Thoracic aorta (tissue), 2 donors: ENCODE measurements around the gene BORA. TPM values are rescaled to one million over a fixed set of nuclear protein-coding genes. Genes with fewer than 3 reads are reported as not detected.

ENCODE experiments used
- ATAC-seq: fragments of 150-250 bp; one replicate; pipeline ENCODE4 v1.8.0; 2017; ENCODE audit warnings: low read depth; ENCODE audit not compliant: insufficient number of reproducible peaks, low FRiP score
- DNase-seq: peaks from one replicate; pipeline ENCODE4 v3.0.0-alpha.2; 2020; ENCODE audit warnings: low spot score
- H3K27ac ChIP-seq, 2 donors: fragments of 200-600 bp; sonication (generic); 1 replicate in 1 of 2; 2 replicates in 1 of 2; pipeline ENCODE4 v1.5.1; 2016; ENCODE audit warnings: mild to moderate bottlenecking in 2 of 2, moderate library complexity in 2 of 2
- H3K27me3 ChIP-seq: fragments of 200-600 bp; sonication (generic); replicated peaks from 2 replicates; pipeline ENCODE4 v1.6.0; 2016; ENCODE audit warnings: mild to moderate bottlenecking; ENCODE audit not compliant: insufficient read depth
- H3K36me3 ChIP-seq: fragments of 200-600 bp; sonication (generic); one replicate; pipeline ENCODE4 v1.5.1; 2016
- H3K4me1 ChIP-seq, 2 donors: fragments of 200-600 bp; sonication (generic); 1 replicate in 1 of 2; 2 replicates in 1 of 2; pipeline versions ENCODE4 v1.5.1 to v1.6.0; 2016; ENCODE audit warnings: low read depth in 2 of 2, mild to moderate bottlenecking in 1 of 2; ENCODE audit not compliant: control insufficient read depth in 1 of 2
- H3K4me3 ChIP-seq: fragments of 200-600 bp; sonication (generic); 2 replicates; pipeline ENCODE4 v1.5.1; 2016; ENCODE audit warnings: mild to moderate bottlenecking
- H3K9me3 ChIP-seq: fragments of 200-600 bp; sonication (generic); 2 replicates; pipeline ENCODE4 v1.5.1; 2016
- total RNA-seq, 2 donors: library from RNA; depleted of rRNA; stranded (reverse); fragments of >200 nt; gene quantifications; one replicate each; pipeline versions ENCODE4 v1.1.0 to v1.2.3, GENCODE V29; 2016
- TF ChIP-seq, protein P1 (sequence below): fragments of 200-600 bp; sonication (generic); IDR thresholded peaks from one replicate; pipeline ENCODE4 v1.5.1; 2019; ENCODE audit warnings: antibody characterized with exemption

The BORA gene
- total RNA-seq = 1 to 10 TPM; 2.6 to 9.9 TPM

DNA sequence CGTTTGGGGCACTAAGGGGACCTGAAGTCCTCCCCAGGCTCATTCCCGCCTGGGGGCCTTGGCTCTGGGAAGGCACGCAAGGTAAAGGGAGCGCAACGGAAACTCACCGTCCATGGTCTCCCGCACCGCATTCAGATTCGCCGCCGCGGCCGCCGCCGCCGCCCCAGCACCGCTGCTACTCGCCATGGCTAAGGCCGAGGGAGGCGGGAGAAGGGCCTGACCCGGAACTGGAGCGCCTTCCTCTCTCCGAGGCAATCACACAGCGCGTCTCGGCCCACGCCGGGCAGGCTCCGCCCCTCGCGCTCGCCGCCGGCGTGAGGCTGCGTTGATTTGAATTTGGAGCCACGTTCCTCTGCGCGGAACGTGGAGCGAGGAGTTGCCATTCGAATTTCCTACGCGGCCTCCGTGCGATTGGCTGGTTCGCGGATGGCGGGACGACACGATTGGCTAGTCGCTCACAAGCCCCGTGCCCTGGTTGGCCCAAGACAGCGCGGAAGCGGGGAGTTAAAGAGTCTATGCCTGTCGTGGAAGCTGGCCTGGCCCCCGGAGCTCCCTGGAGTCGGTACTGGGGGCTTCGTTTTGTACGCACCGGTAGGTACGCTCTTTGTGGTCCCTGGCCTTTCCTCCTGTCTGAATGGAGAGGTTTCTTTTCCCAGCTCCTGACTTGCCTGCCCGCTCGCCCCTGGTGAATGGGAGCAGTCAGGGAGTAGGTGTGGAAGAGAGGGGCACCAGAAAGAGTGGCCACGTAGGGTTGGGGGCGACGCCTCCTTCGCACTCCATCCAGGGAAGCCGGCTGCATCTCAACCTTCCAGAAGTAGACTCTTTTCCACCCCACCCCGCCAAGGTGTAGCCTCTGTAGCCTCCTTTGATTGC, at the start of gene BORA, which contains the start of gene MZT1:
TSS of gene BORA (plus strand) at position 507 of the 873 bp plus-strand sequence. CDS start 1,018 bp downstream, outside the sequence.
TSS of gene MZT1 (minus strand) at position 213 of the 873 bp plus-strand sequence. CDS start at position 186, 27 bp downstream.
- Histone ChIP-seq H3K4me1 (peaks cover 15 to 18% of the 10 kb centered on the region in 2 donors), H3K27ac (peak within 1 kb of the TSS in 1 of 2 donors; percentile 38), H3K9me3 (no peaks in the 10 kb centered on the region), H3K36me3 (no peaks in the 10 kb centered on the region), H3K27me3 (no peaks in the 10 kb centered on the region), H3K4me3 (peak within 1 kb of the TSS; percentile 83)
- ATAC-seq (peak; percentile 90), DNase-seq (peak; percentile 81)
- TF ChIP-seq, protein P1, sequence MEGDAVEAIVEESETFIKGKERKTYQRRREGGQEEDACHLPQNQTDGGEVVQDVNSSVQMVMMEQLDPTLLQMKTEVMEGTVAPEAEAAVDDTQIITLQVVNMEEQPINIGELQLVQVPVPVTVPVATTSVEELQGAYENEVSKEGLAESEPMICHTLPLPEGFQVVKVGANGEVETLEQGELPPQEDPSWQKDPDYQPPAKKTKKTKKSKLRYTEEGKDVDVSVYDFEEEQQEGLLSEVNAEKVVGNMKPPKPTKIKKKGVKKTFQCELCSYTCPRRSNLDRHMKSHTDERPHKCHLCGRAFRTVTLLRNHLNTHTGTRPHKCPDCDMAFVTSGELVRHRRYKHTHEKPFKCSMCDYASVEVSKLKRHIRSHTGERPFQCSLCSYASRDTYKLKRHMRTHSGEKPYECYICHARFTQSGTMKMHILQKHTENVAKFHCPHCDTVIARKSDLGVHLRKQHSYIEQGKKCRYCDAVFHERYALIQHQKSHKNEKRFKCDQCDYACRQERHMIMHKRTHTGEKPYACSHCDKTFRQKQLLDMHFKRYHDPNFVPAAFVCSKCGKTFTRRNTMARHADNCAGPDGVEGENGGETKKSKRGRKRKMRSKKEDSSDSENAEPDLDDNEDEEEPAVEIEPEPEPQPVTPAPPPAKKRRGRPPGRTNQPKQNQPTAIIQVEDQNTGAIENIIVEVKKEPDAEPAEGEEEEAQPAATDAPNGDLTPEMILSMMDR = no peak

DNA sequence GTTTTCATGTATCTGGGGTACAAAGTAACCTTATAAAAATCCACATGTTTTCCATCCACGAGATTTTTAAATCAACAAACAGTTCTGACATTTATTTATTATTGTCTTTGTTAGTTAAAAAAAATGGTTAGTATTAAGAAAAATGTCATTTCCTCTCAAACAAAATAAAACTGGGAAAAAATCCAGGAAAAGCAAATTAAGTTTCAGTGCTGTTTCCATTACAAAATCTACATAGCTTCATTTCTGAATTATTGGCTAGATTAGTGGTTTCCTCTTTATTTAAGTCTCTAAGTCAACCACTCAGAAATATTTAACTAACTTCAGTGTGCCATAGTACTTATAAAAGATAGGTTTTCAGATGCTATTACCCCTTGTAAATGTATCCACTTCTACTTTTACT, 49.4 kb upstream of the BORA start:
- no peak overlapping the region for H3K4me3 ChIP-seq
- ATAC-seq (no peak), DNase-seq (no peak)
- H3K9me3 ChIP-seq = no peaks in the 10 kb centered on the region
- no peak overlapping the region for H3K27ac ChIP-seq
- no peaks in the 10 kb centered on the region for H3K36me3 ChIP-seq
- H3K27me3 ChIP-seq = no peaks in the 10 kb centered on the region
- no peaks in the 10 kb centered on the region for H3K4me1 ChIP-seq
- TF ChIP-seq, protein P1 = no peak

DNA sequence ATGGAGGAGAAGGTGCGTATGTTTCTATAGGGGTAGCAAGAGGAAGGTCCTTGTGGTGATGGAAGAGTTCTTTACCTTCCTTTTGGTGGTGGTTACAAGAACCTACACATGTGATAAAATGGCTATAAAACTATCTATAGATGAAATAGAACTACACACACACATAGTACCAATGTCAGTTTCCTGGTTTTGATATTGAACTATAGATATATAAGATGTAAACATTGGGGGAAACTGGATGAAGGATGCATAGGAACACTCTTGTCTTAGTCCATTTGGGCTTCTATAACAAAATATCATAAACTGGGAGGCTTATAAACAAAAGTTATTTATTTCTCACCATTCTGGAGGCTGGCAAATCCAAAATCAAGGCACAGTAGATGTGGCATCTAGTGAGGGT, 47.4 kb upstream of the BORA start:
- TF ChIP-seq, protein P1 = no peak
- Histone ChIP-seq H3K27ac (no peak overlapping the region), H3K4me1 (no peaks in the 10 kb centered on the region), H3K9me3 (no peaks in the 10 kb centered on the region), H3K36me3 (no peaks in the 10 kb centered on the region), H3K27me3 (no peaks in the 10 kb centered on the region), H3K4me3 (no peak overlapping the region)
- ATAC-seq = no peak
- DNase-seq = no peak

DNA sequence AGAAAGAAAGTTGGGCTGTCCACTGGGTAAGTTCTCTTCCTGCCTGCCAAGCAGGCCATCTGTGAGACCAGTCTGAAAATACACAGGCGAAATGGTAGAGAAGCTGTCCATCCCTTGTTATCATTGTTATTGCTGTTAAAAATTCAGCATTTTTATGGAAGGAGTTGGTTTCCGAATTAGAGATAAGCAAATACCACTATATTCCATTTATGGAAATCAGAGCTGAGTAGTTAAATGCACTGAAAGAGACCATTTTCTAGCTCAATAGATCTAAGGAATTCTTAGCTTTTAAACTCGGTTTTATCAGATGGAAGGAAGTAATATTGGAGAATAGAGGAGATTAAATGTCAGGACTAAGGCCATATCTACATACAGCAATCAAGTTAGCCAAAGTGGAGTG, 41.0 kb upstream of the BORA start:
- Histone ChIP-seq H3K27me3 (no peaks in the 10 kb centered on the region), H3K4me1 (peaks cover 0 to 9% of the 10 kb centered on the region in 2 donors), H3K9me3 (no peaks in the 10 kb centered on the region), H3K27ac (no peak overlapping the region), H3K36me3 (no peaks in the 10 kb centered on the region), H3K4me3 (no peak overlapping the region)
- TF ChIP-seq, protein P1 = no peak
- ATAC-seq = no peak
- no peak for DNase-seq

DNA sequence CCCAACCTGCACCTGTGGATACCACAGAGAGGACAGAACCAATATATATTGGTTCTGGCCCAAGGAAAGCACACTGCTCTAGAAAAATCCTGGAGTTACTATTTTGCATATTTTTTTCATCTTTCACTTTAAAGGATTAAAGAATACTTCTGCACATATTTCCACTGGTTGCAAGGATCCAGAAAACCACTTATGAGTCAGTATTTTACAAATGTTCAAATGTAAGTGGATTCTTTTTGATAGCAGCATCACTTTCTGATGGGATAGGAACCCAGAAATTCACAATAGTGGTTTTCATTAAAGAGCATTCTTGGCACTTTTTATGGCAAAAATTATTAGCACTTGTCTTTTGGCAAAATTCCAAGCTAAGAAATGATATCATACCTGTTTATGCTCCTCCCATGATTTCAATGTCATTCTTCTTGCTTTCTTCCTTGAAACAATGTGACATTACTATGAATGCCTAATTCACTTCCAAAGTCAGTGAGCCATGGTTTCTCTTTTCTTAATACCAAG, 38.5 kb upstream of the BORA start:
- Histone ChIP-seq H3K27me3 (no peaks in the 10 kb centered on the region), H3K4me3 (no peak overlapping the region), H3K9me3 (no peaks in the 10 kb centered on the region), H3K36me3 (no peaks in the 10 kb centered on the region), H3K4me1 (peaks cover 0 to 9% of the 10 kb centered on the region in 2 donors), H3K27ac (no peak overlapping the region)
- ATAC-seq = no peak
- TF ChIP-seq, protein P1 = no peak
- DNase-seq = no peak
